ENCODE data around the gene POU1F1.

Gene POU1F1

DNA sequence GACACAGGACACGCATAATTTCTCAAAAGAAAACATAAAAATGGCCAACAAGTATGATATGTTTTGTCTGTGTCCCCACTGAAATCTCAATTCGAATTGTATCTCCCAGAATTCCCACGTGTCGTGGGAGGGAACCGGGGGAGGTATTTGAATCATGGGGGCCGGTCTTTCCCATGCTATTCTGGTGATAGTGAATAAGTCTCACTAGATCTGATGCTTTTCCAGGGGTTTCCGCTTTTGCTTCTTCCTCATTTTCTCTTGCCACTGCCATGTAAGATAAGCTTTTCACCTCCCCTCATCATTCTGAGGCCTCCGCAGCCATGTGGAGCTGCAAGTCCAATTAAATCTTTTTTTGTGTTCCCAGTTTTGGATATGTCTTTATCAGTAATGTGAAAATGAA, 12.1 kb upstream of the POU1F1 start:
- TF ChIP-seq ZNF140 (tag by site-specific recombination; IDR thresholded peaks at IDR 0.05) (no peak), ZNF19 (tag by site-specific recombination; IDR thresholded peaks at IDR 0.05; ENCODE audit: low read depth) (no peak), ZNF302 (tag by site-specific recombination; IDR thresholded peaks at IDR 0.05; ENCODE audit: low read depth) (no peak), ZNF654 (tag by site-specific recombination; IDR thresholded peaks at IDR 0.05; ENCODE audit: low read depth) (no peak), ZNF521 (tag by site-specific recombination; IDR thresholded peaks at IDR 0.05) (no peak), ZNF514 (tag by site-specific recombination; IDR thresholded peaks at IDR 0.05) (no peak), SP2 (tag by site-specific recombination; IDR thresholded peaks at IDR 0.05) (no peak), ZNF529 (tag by site-specific recombination; IDR thresholded peaks at IDR 0.05; ENCODE audit: insufficient replicate concordance) (no peak), TRIM28 (IDR thresholded peaks at IDR 0.05; ENCODE audit: borderline replicate concordance, low read length) (no peak), MYNN (tag by site-specific recombination; IDR thresholded peaks at IDR 0.05; ENCODE audit: borderline replicate concordance) (no peak), ZNF121 (tag by site-specific recombination; IDR thresholded peaks at IDR 0.05) (no peak), ZNF354C (tag by site-specific recombination; IDR thresholded peaks at IDR 0.05; ENCODE audit: borderline replicate concordance, low read depth) (no peak)
- H3K9me3 ChIP-seq (ENCODE audit: control insufficient read depth, insufficient read depth, low read depth, low read length): no peaks in the 10 kb centered on the region
- ChIA-PET POLR2A (no interaction called here), CTCF (interaction anchor here (2.9 kb wide), 1 partner anchor 10 kb away, joined by 18 read pairs; no protein-coding TSS in a partner anchor)
- no peak overlapping the region for H3K4me3 ChIP-seq (ENCODE audit: low read depth, low read length)
- H3K27ac ChIP-seq (ENCODE audit: extremely low read depth, low read depth, low read length): no peak overlapping the region
- H3K36me3 ChIP-seq (ENCODE audit: control insufficient read depth in 2 of 2, insufficient read depth in 1 of 2, low read length in 2 of 2): no peaks in the 10 kb centered on the region
- H3K4me1 ChIP-seq (ENCODE audit: control insufficient read depth, insufficient read depth, low read length): no peaks in the 10 kb centered on the region

DNA sequence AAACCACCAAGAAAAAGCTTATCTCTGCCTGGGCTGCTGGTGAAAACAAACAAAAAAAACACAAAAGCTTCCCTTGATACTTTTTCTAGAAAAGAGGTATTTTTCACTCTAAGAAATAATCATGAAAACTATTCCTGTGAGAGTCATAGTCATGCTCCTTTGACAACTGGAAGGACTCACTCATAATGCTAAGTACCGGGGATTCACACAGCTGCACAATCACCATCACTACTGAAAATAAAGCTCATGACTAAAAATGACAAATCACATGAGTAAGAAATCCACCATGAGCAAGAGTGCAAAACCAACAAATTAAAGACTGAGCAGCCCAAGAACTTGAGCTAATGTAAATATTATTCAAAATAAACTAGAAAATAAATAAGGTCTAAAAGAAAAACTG, 10.6 kb upstream of the POU1F1 start:
- H3K4me1 ChIP-seq (ENCODE audit: control insufficient read depth, insufficient read depth, low read length): no peaks in the 10 kb centered on the region
- no peak overlapping the region for H3K4me3 ChIP-seq (ENCODE audit: low read depth, low read length)
- ChIA-PET CTCF (interaction anchor here (1.5 to 2.9 kb wide), 2 partner anchors 11 to 27 kb away, joined by 3 to 18 read pairs; no protein-coding TSS in a partner anchor), POLR2A (no interaction called here)
- TF ChIP-seq KLF7 (tag by site-specific recombination; IDR thresholded peaks at IDR 0.05; ENCODE audit: borderline replicate concordance): no peak
- no peak for TF ChIP-seq ZNF530 (tag by site-specific recombination; IDR thresholded peaks at IDR 0.05; ENCODE audit: low read depth)
- TF ChIP-seq, protein P1, sequence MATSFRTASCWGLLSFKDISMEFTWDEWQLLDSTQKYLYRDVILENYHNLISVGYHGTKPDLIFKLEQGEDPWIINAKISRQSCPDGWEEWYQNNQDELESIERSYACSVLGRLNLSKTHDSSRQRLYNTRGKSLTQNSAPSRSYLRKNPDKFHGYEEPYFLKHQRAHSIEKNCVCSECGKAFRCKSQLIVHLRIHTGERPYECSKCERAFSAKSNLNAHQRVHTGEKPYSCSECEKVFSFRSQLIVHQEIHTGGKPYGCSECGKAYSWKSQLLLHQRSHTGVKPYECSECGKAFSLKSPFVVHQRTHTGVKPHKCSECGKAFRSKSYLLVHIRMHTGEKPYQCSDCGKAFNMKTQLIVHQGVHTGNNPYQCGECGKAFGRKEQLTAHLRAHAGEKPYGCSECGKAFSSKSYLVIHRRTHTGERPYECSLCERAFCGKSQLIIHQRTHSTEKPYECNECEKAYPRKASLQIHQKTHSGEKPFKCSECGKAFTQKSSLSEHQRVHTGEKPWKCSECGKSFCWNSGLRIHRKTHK (tag by site-specific recombination; IDR thresholded peaks at IDR 0.05): no peak
- TF ChIP-seq ZNF140 (tag by site-specific recombination; IDR thresholded peaks at IDR 0.05): no peak
- TF ChIP-seq, protein P2, sequence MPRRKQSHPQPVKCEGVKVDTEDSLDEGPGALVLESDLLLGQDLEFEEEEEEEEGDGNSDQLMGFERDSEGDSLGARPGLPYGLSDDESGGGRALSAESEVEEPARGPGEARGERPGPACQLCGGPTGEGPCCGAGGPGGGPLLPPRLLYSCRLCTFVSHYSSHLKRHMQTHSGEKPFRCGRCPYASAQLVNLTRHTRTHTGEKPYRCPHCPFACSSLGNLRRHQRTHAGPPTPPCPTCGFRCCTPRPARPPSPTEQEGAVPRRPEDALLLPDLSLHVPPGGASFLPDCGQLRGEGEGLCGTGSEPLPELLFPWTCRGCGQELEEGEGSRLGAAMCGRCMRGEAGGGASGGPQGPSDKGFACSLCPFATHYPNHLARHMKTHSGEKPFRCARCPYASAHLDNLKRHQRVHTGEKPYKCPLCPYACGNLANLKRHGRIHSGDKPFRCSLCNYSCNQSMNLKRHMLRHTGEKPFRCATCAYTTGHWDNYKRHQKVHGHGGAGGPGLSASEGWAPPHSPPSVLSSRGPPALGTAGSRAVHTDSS (tag by site-specific recombination; IDR thresholded peaks at IDR 0.05): no peak
- TF ChIP-seq ZNF341 (tag by site-specific recombination; IDR thresholded peaks at IDR 0.05; ENCODE audit: low read depth): no peak
- no peak for TF ChIP-seq ZFP41 (tag by site-specific recombination; IDR thresholded peaks at IDR 0.05; ENCODE audit: borderline replicate concordance)
- no peak for TF ChIP-seq ZNF423 (tag by site-specific recombination; IDR thresholded peaks at IDR 0.05)
- H3K9me3 ChIP-seq (ENCODE audit: control insufficient read depth, insufficient read depth, low read depth, low read length): no peaks in the 10 kb centered on the region
- no peaks in the 10 kb centered on the region for H3K36me3 ChIP-seq (ENCODE audit: control insufficient read depth in 2 of 2, insufficient read depth in 1 of 2, low read length in 2 of 2)
- no peak overlapping the region for H3K27ac ChIP-seq (ENCODE audit: extremely low read depth, low read depth, low read length)

DNA sequence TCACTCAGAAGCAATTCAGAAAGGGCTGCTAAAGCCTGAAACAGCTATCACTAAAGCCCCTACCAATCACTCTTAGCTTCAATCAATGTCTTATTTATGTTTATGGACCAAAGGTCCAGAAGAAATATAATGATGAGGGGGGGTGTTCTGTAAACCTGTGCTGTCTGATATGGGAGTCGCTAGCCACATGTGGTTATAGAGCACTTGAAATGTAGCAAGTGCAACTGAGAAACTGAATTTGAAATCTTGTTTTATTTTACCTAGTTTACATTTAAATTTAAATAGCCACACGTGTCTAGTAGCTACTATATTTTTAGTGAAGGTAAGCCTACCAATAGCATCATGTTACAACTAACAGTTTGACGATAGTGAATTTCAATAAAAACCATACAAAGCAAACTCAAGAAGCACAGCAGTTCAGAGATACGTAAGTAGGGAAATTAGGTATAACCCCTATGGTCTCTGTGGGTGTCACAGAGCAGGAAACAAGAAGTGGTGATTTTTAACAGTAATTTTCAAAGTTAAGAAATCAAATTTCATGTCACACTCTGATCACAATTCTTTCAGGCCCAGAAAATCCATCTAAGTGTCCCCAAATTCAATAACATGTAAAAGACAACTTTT, 3.6 kb downstream of the POU1F1 start:
- no peaks in the 10 kb centered on the region for H3K9me3 ChIP-seq (ENCODE audit: control insufficient read depth, insufficient read depth, low read depth, low read length)
- H3K4me1 ChIP-seq (ENCODE audit: control insufficient read depth, insufficient read depth, low read length): 0 out of 2 replicates have a peak, but pooled peaks cover 2% of the 10 kb centered on the region
- H3K4me3 ChIP-seq (ENCODE audit: low read depth, low read length): no peak overlapping the region
- no peak overlapping the region for H3K27ac ChIP-seq (ENCODE audit: extremely low read depth, low read depth, low read length)
- ChIA-PET CTCF (no interaction called here), POLR2A (no interaction called here)
- H3K36me3 ChIP-seq (ENCODE audit: control insufficient read depth in 2 of 2, insufficient read depth in 1 of 2, low read length in 2 of 2): no peaks in the 10 kb centered on the region
- TF ChIP-seq ZNF324 (tag by site-specific recombination; IDR thresholded peaks at IDR 0.05): no peak
- TF ChIP-seq, protein P3, sequence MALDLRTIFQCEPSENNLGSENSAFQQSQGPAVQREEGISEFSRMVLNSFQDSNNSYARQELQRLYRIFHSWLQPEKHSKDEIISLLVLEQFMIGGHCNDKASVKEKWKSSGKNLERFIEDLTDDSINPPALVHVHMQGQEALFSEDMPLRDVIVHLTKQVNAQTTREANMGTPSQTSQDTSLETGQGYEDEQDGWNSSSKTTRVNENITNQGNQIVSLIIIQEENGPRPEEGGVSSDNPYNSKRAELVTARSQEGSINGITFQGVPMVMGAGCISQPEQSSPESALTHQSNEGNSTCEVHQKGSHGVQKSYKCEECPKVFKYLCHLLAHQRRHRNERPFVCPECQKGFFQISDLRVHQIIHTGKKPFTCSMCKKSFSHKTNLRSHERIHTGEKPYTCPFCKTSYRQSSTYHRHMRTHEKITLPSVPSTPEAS (tag by site-specific recombination; IDR thresholded peaks at IDR 0.05): no peak
- TF ChIP-seq, protein P4, sequence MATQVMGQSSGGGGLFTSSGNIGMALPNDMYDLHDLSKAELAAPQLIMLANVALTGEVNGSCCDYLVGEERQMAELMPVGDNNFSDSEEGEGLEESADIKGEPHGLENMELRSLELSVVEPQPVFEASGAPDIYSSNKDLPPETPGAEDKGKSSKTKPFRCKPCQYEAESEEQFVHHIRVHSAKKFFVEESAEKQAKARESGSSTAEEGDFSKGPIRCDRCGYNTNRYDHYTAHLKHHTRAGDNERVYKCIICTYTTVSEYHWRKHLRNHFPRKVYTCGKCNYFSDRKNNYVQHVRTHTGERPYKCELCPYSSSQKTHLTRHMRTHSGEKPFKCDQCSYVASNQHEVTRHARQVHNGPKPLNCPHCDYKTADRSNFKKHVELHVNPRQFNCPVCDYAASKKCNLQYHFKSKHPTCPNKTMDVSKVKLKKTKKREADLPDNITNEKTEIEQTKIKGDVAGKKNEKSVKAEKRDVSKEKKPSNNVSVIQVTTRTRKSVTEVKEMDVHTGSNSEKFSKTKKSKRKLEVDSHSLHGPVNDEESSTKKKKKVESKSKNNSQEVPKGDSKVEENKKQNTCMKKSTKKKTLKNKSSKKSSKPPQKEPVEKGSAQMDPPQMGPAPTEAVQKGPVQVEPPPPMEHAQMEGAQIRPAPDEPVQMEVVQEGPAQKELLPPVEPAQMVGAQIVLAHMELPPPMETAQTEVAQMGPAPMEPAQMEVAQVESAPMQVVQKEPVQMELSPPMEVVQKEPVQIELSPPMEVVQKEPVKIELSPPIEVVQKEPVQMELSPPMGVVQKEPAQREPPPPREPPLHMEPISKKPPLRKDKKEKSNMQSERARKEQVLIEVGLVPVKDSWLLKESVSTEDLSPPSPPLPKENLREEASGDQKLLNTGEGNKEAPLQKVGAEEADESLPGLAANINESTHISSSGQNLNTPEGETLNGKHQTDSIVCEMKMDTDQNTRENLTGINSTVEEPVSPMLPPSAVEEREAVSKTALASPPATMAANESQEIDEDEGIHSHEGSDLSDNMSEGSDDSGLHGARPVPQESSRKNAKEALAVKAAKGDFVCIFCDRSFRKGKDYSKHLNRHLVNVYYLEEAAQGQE (tag by site-specific recombination; IDR thresholded peaks at IDR 0.05): no peak
- TF ChIP-seq ZNF677 (tag by site-specific recombination; IDR thresholded peaks at IDR 0.05): no peak
- TF ChIP-seq ZNF530 (tag by site-specific recombination; IDR thresholded peaks at IDR 0.05; ENCODE audit: low read depth): no peak
- TF ChIP-seq ZNF596 (tag by site-specific recombination; IDR thresholded peaks at IDR 0.05): no peak
- no peak for TF ChIP-seq ZNF843 (tag by site-specific recombination; IDR thresholded peaks at IDR 0.05)

Measured in HEK293 (cell line).